SK-N-SH treated with all-trans-retinoic acid at 6 μM for 48 hours (cell line): Measurements from ENCODE around the gene PMEPA1.

Experiments
- ATAC-seq: fragments of 200-7000 bp; cut with Tn5 transposase; 3 replicates; pipeline ENCODE4 v1.9.1; 2020; ENCODE audit warnings: mild to moderate bottlenecking, moderate library complexity
- ARNTL ChIP-seq: fragments of 450-650 bp; formaldehyde crosslinking; IDR thresholded peaks from 2 replicates; pipeline ENCODE4 v1.5.0; 2020; ENCODE audit warnings: low read depth, mild to moderate bottlenecking, moderate library complexity, borderline replicate concordance
- BACH2 ChIP-seq: fragments of 250-450 bp; sonication (Bioruptor Pico); IDR thresholded peaks from 2 replicates; pipeline ENCODE4 v1.9.0; 2021; ENCODE audit warnings: mild to moderate bottlenecking, borderline replicate concordance
- CSDC2 ChIP-seq: fragments of 250-450 bp; sonication (Bioruptor Pico); IDR thresholded peaks from 2 replicates; pipeline ENCODE4 v1.5.0; 2020; ENCODE audit warnings: mild to moderate bottlenecking, moderate library complexity
- ESRRG ChIP-seq: fragments of 250-450 bp; sonication (Bioruptor Pico); IDR thresholded peaks from 2 replicates; pipeline ENCODE4 v1.6.1; 2021; ENCODE audit warnings: mild to moderate bottlenecking
- GLIS3 ChIP-seq: fragments of 250-450 bp; sonication (Bioruptor Pico); IDR thresholded peaks from 2 replicates; pipeline ENCODE4 v1.5.0; 2020; ENCODE audit warnings: mild to moderate bottlenecking, moderate library complexity
- ISL1 ChIP-seq: fragments of 250-450 bp; sonication (Bioruptor Pico); IDR thresholded peaks from 2 replicates; pipeline ENCODE4 v2.1.2; 2022; ENCODE audit warnings: mild to moderate bottlenecking, moderate library complexity
- OSR1 ChIP-seq: fragments of 250-450 bp; sonication (Bioruptor Pico); IDR thresholded peaks from 2 replicates; pipeline ENCODE4 v1.8.0; 2022; ENCODE audit warnings: moderate library complexity, mild to moderate bottlenecking, inconsistent platforms
- PPARA ChIP-seq: fragments of 250-450 bp; sonication (Bioruptor Pico); IDR thresholded peaks from 2 replicates; pipeline ENCODE4 v1.5.0; 2020; ENCODE audit warnings: mild to moderate bottlenecking, borderline replicate concordance
- RARB ChIP-seq: fragments of 250-450 bp; sonication (Bioruptor Pico); IDR thresholded peaks from 2 replicates; pipeline ENCODE4 v1.8.0; 2021; ENCODE audit warnings: mild to moderate bottlenecking, moderate library complexity
- SNAI2 ChIP-seq: fragments of 250-450 bp; sonication (Bioruptor Pico); IDR thresholded peaks from 2 replicates; pipeline ENCODE4 v1.5.0; 2020; ENCODE audit warnings: mild to moderate bottlenecking, moderate library complexity
- TCF4 ChIP-seq: fragments of 250-450 bp; sonication (Bioruptor Pico); IDR thresholded peaks from 2 replicates; pipeline ENCODE4 v1.8.0; 2021; ENCODE audit warnings: mild to moderate bottlenecking, moderate library complexity, borderline replicate concordance
- TOX ChIP-seq: fragments of 250-450 bp; sonication (Bioruptor Pico); IDR thresholded peaks from 2 replicates; pipeline ENCODE4 v1.8.0; 2021; ENCODE audit warnings: mild to moderate bottlenecking, moderate library complexity, borderline replicate concordance
- ZC3H10 ChIP-seq: fragments of 250-450 bp; sonication (Bioruptor Pico); IDR thresholded peaks from 2 replicates; pipeline ENCODE4 v1.5.1; 2021; ENCODE audit warnings: mild to moderate bottlenecking, moderate library complexity
- ZFP3 ChIP-seq: fragments of 250-450 bp; sonication (Bioruptor Pico); IDR thresholded peaks from 2 replicates; pipeline ENCODE4 v1.5.0; 2020; ENCODE audit warnings: mild to moderate bottlenecking, moderate library complexity
- ZFP30 ChIP-seq: fragments of 450-650 bp; formaldehyde crosslinking; IDR thresholded peaks from 2 replicates; pipeline ENCODE4 v1.5.0; 2022; ENCODE audit warnings: mild to moderate bottlenecking, moderate library complexity
- ZNF565 ChIP-seq: fragments of 450-650 bp; formaldehyde crosslinking; conservative IDR thresholded peaks from 2 replicates; pipeline ENCODE4 v1.5.0; 2020; ENCODE audit warnings: low read depth, mild to moderate bottlenecking, moderate library complexity
- ZNF8 ChIP-seq: fragments of 450-650 bp; formaldehyde crosslinking; IDR thresholded peaks from 2 replicates; pipeline ENCODE4 v1.5.0; 2020; ENCODE audit warnings: mild to moderate bottlenecking, moderate library complexity
- TF ChIP-seq, protein P1 (sequence below): fragments of 250-450 bp; sonication (Bioruptor Pico); IDR thresholded peaks from 2 replicates; pipeline ENCODE4 v1.5.1; 2020; ENCODE audit warnings: low read depth, mild to moderate bottlenecking, moderate library complexity
- TF ChIP-seq, protein P2 (sequence below): fragments of 250-450 bp; sonication (Bioruptor Pico); IDR thresholded peaks from 2 replicates; pipeline ENCODE4 v1.8.0; 2021; ENCODE audit warnings: low read depth, mild to moderate bottlenecking, moderate library complexity, borderline replicate concordance
- TF ChIP-seq, protein P3 (sequence below): fragments of 250-450 bp; sonication (Bioruptor Pico); IDR thresholded peaks from 2 replicates; pipeline ENCODE4 v1.5.1; 2021; ENCODE audit warnings: mild to moderate bottlenecking, moderate library complexity

The PMEPA1 gene

DNA sequence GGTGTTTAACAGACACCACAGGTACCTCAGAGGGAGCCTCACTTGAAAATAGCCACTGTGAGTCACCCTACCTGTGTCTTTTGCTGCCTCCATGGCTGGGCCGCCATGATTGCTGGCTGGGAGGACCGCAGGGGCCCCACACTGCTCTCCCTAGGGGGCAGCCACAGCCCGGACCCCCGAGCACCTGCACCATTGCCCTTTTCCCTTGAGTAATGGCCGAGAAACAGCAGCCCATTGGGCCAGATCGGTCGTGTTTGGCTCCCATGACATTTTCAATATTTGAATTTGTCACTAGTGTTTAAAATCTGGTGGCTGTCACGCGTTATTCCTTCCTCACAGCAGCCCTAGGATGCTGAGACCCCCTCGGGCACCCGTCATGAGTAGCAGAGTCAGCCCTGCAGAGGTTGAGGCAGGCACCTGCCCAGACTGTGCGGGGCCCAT is 96.3 kb downstream of the PMEPA1 start:
- no peak for TF ChIP-seq RARB (CRISPR knock-in tag)
- TF ChIP-seq TCF4 (CRISPR knock-in tag), result no peak
- no peak for TF ChIP-seq PPARA
- TF ChIP-seq ESRRG (CRISPR knock-in tag), result no peak
- TF ChIP-seq, protein P1, sequence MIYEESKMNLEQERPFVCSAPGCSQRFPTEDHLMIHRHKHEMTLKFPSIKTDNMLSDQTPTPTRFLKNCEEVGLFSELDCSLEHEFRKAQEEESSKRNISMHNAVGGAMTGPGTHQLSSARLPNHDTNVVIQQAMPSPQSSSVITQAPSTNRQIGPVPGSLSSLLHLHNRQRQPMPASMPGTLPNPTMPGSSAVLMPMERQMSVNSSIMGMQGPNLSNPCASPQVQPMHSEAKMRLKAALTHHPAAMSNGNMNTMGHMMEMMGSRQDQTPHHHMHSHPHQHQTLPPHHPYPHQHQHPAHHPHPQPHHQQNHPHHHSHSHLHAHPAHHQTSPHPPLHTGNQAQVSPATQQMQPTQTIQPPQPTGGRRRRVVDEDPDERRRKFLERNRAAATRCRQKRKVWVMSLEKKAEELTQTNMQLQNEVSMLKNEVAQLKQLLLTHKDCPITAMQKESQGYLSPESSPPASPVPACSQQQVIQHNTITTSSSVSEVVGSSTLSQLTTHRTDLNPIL, result no peak
- no peak for TF ChIP-seq ZFP30
- TF ChIP-seq, protein P2, sequence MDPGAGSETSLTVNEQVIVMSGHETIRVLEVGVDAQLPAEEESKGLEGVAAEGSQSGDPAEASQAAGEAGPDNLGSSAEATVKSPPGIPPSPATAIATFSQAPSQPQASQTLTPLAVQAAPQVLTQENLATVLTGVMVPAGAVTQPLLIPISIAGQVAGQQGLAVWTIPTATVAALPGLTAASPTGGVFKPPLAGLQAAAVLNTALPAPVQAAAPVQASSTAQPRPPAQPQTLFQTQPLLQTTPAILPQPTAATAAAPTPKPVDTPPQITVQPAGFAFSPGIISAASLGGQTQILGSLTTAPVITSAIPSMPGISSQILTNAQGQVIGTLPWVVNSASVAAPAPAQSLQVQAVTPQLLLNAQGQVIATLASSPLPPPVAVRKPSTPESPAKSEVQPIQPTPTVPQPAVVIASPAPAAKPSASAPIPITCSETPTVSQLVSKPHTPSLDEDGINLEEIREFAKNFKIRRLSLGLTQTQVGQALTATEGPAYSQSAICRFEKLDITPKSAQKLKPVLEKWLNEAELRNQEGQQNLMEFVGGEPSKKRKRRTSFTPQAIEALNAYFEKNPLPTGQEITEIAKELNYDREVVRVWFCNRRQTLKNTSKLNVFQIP, result no peak
- no peak for TF ChIP-seq ZNF565
- no peak for TF ChIP-seq TOX (CRISPR knock-in tag)
- TF ChIP-seq SNAI2 (CRISPR knock-in tag), result no peak
- TF ChIP-seq CSDC2 (CRISPR knock-in tag), result no peak
- TF ChIP-seq, protein P3, sequence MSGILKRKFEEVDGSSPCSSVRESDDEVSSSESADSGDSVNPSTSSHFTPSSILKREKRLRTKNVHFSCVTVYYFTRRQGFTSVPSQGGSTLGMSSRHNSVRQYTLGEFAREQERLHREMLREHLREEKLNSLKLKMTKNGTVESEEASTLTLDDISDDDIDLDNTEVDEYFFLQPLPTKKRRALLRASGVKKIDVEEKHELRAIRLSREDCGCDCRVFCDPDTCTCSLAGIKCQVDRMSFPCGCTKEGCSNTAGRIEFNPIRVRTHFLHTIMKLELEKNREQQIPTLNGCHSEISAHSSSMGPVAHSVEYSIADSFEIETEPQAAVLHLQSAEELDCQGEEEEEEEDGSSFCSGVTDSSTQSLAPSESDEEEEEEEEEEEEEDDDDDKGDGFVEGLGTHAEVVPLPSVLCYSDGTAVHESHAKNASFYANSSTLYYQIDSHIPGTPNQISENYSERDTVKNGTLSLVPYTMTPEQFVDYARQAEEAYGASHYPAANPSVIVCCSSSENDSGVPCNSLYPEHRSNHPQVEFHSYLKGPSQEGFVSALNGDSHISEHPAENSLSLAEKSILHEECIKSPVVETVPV, result no peak
- no peak for TF ChIP-seq ZNF8 (CRISPR knock-in tag)
- TF ChIP-seq ISL1 (CRISPR knock-in tag), result no peak
- no peak for TF ChIP-seq ARNTL (CRISPR knock-in tag)
- TF ChIP-seq, all 23 proteins: peak for 0
- ATAC-seq, result no peak

GRCh38 chr20:57612916-57613315 is 96.9 kb downstream of the PMEPA1 start:
- no peak for TF ChIP-seq PPARA
- TF ChIP-seq BACH2 (CRISPR knock-in tag), result no peak
- no peak for TF ChIP-seq CSDC2 (CRISPR knock-in tag)
- no peak for TF ChIP-seq ZFP30
- no peak for TF ChIP-seq ESRRG (CRISPR knock-in tag)
- no peak for TF ChIP-seq OSR1 (CRISPR knock-in tag)
- no peak for TF ChIP-seq ARNTL (CRISPR knock-in tag)
- TF ChIP-seq ZC3H10, result no peak
- no peak for TF ChIP-seq ZFP3 (CRISPR knock-in tag)
- no peak for ATAC-seq

- TF ChIP-seq, protein P2, result no peak
- TF ChIP-seq BACH2 (CRISPR knock-in tag), result no peak
- TF ChIP-seq TCF4 (CRISPR knock-in tag), result no peak
- TF ChIP-seq, protein P1, result no peak
- no peak for TF ChIP-seq ZFP3 (CRISPR knock-in tag)
- TF ChIP-seq, protein P3, result no peak
- no peak for TF ChIP-seq GLIS3
- TF ChIP-seq TOX (CRISPR knock-in tag), result no peak
- no peak for TF ChIP-seq CSDC2 (CRISPR knock-in tag)
- TF ChIP-seq RARB (CRISPR knock-in tag), result no peak
- no peak for TF ChIP-seq PPARA
- no peak for ATAC-seq
Measured at GRCh38 chr20:57612436-57612835, 97.4 kb downstream of the PMEPA1 start.
